ENCODE results near the gene TBC1D9.

The TBC1D9 gene

GRCh38 chr4:140724760-140725159, 31.4 kb downstream of the TBC1D9 start:
- no peak overlapping the region for H3K9ac ChIP-seq (ENCODE audit: low read length)
- H3K27ac ChIP-seq (ENCODE audit: low read length), result no peak overlapping the region
- no peak for TF ChIP-seq CTCF (IDR thresholded peaks at IDR 0.05; ENCODE audit: low read depth, low read length)
- no peak for TF ChIP-seq EZH2phosphoT487 (IDR thresholded peaks at IDR 0.05; ENCODE audit: low read depth)
- H3K4me3 ChIP-seq (ENCODE audit: low read length), result no peak overlapping the region
- peaks cover 3% of the 10 kb centered on the region; the same call in 1 of the 2 replicates for H4K20me1 ChIP-seq (ENCODE audit: insufficient read depth, low read length)
- no peaks in the 10 kb centered on the region for H3K79me2 ChIP-seq (ENCODE audit: low read length)
- no peaks in the 10 kb centered on the region for H3K36me3 ChIP-seq (replicated peaks; ENCODE audit: low read depth, low read length)
- no peak overlapping the region for H2AFZ ChIP-seq (ENCODE audit: low read depth, low read length)
- peaks cover 46% of the 10 kb centered on the region for H3K4me1 ChIP-seq (ENCODE audit: low read length)
- no peak overlapping the region for H3K4me2 ChIP-seq (ENCODE audit: low read length)
- H3K27me3 ChIP-seq (ENCODE audit: low read depth, low read length), result peaks cover 19% of the 10 kb centered on the region; the same call in 1 of the 2 replicates
- no peaks in the 10 kb centered on the region for H3K9me3 ChIP-seq (ENCODE audit: insufficient read depth, low read length)

GRCh38 chr4:140720387-140721304, 35.5 kb downstream of the TBC1D9 start:
- Histone ChIP-seq H3K36me3 (replicated peaks; ENCODE audit: low read depth, low read length) (no peaks in the 10 kb centered on the region), H3K27ac (ENCODE audit: low read length) (no peak overlapping the region), H3K4me2 (ENCODE audit: low read length) (peak overlapping the region; percentile 84), H3K79me2 (ENCODE audit: low read length) (no peaks in the 10 kb centered on the region), H3K4me3 (ENCODE audit: low read length) (peak overlapping the region; percentile 61), H3K9ac (ENCODE audit: low read length) (peak overlapping the region; percentile 20), H3K27me3 (ENCODE audit: low read depth, low read length) (peaks cover 19% of the 10 kb centered on the region; the same call in 1 of the 2 replicates), H3K9me3 (ENCODE audit: insufficient read depth, low read length) (no peaks in the 10 kb centered on the region), H2AFZ (ENCODE audit: low read depth, low read length) (peak overlapping the region; percentile 43), H4K20me1 (ENCODE audit: insufficient read depth, low read length) (peaks cover 3% of the 10 kb centered on the region; the same call in 1 of the 2 replicates), H3K4me1 (ENCODE audit: low read length) (peaks cover 41% of the 10 kb centered on the region)
- TF ChIP-seq CTCF (IDR thresholded peaks at IDR 0.05; ENCODE audit: low read depth, low read length), result no peak
- no peak for TF ChIP-seq EZH2phosphoT487 (IDR thresholded peaks at IDR 0.05; ENCODE audit: low read depth)

- peak overlapping the region; percentile 84 for H3K4me2 ChIP-seq (ENCODE audit: low read length)
- peaks cover 19% of the 10 kb centered on the region; the same call in 1 of the 2 replicates for H3K27me3 ChIP-seq (ENCODE audit: low read depth, low read length)
- H2AFZ ChIP-seq (ENCODE audit: low read depth, low read length), result no peak overlapping the region
- TF ChIP-seq CTCF (IDR thresholded peaks at IDR 0.05; ENCODE audit: low read depth, low read length), result no peak
- TF ChIP-seq EZH2phosphoT487 (IDR thresholded peaks at IDR 0.05; ENCODE audit: low read depth), result no peak
- H3K27ac ChIP-seq (ENCODE audit: low read length), result no peak overlapping the region
- peaks cover 41% of the 10 kb centered on the region for H3K4me1 ChIP-seq (ENCODE audit: low read length)
- H3K36me3 ChIP-seq (replicated peaks; ENCODE audit: low read depth, low read length), result no peaks in the 10 kb centered on the region
- no peaks in the 10 kb centered on the region for H3K9me3 ChIP-seq (ENCODE audit: insufficient read depth, low read length)
- H3K4me3 ChIP-seq (ENCODE audit: low read length), result no peak overlapping the region
- peaks cover 3% of the 10 kb centered on the region; the same call in 1 of the 2 replicates for H4K20me1 ChIP-seq (ENCODE audit: insufficient read depth, low read length)
- H3K9ac ChIP-seq (ENCODE audit: low read length), result no peak overlapping the region
- H3K79me2 ChIP-seq (ENCODE audit: low read length), result no peaks in the 10 kb centered on the region
These were observed 36.5 kb downstream of the TBC1D9 start for GRCh38 chr4:140719686-140720085.

- Histone ChIP-seq H2AFZ (ENCODE audit: low read depth, low read length) (no peak overlapping the region), H3K4me1 (ENCODE audit: low read length) (peaks cover 41% of the 10 kb centered on the region), H4K20me1 (ENCODE audit: insufficient read depth, low read length) (peaks cover 3% of the 10 kb centered on the region; the same call in 1 of the 2 replicates), H3K4me2 (ENCODE audit: low read length) (peak overlapping the region; percentile 84), H3K27ac (ENCODE audit: low read length) (no peak overlapping the region), H3K9me3 (ENCODE audit: insufficient read depth, low read length) (no peaks in the 10 kb centered on the region), H3K79me2 (ENCODE audit: low read length) (no peaks in the 10 kb centered on the region), H3K36me3 (replicated peaks; ENCODE audit: low read depth, low read length) (no peaks in the 10 kb centered on the region), H3K4me3 (ENCODE audit: low read length) (no peak overlapping the region), H3K27me3 (ENCODE audit: low read depth, low read length) (peaks cover 19% of the 10 kb centered on the region; the same call in 1 of the 2 replicates), H3K9ac (ENCODE audit: low read length) (no peak overlapping the region)
- TF ChIP-seq EZH2phosphoT487 (IDR thresholded peaks at IDR 0.05; ENCODE audit: low read depth) (no peak), CTCF (IDR thresholded peaks at IDR 0.05; ENCODE audit: low read depth, low read length) (no peak)
These were observed 37.2 kb downstream of the TBC1D9 start for GRCh38 chr4:140719022-140719421.

Data from OCI-LY3 (cell line).